Measurements from ENCODE around the gene FBXL19. TPM values are rescaled to one million over a fixed set of nuclear protein-coding genes. Genes with fewer than 3 reads are reported as not detected.

The FBXL19 gene
- total and polyA plus RNA-seq, 9 of the 15 experiments (the other 6 are each of a cell fraction or from before 2014, with no cell fraction given): 0.13 to 48.0 (median 13.5) TPM; not detected in 1

- in situ Hi-C loops (cut with MboI) (no loop called here), intact Hi-C loops (cut with micrococcal nuclease) (no loop called here)
- Histone ChIP-seq H3K9me1 (ENCODE audit: control insufficient read depth, insufficient read depth, low read length) (peaks cover 3% of the 10 kb centered on the region), H3K9me3 (replicated peaks; ENCODE audit: control insufficient read depth, insufficient read depth, low read depth, low read length) (no peaks in the 10 kb centered on the region), H2AFZ (ENCODE audit: low read depth, low read length) (no peak overlapping the region), H4K20me1 (replicated peaks; ENCODE audit: control insufficient read depth, insufficient read depth, low read length) (no peaks in the 10 kb centered on the region; the same call in 1 of the 2 replicates), H3K4me2 (ENCODE audit: insufficient read depth, low read length) (no peak overlapping the region), H3K27ac (ENCODE audit: extremely low read depth, low read depth, low read length) (no peak overlapping the region), H3K4me3 (no peak overlapping the region), H3K4me1 (replicated peaks in 1 of 2; ENCODE audit: control insufficient read depth in 2 of 2, insufficient read depth in 2 of 2, low read length in 2 of 2) (peaks cover 0 to 47% of the 10 kb centered on the region in 2 experiments; a peak in 3 of 5 replicates), H3K36me3 (ENCODE audit: control insufficient read depth, insufficient read depth, low read length) (peaks cover 61% of the 10 kb centered on the region; the same call in 2 of the 3 replicates), H3K79me2 (ENCODE audit: control insufficient read depth, insufficient read depth, low read length) (peaks cover 9% of the 10 kb centered on the region), H3K27me3 (ENCODE audit: control insufficient read depth in 2 of 2, insufficient read depth in 2 of 2, low read length in 2 of 2) (no peaks in the 10 kb centered on the region), H3K9ac (ENCODE audit: insufficient read depth in 1 of 2, low read depth in 2 of 2, low read length in 2 of 2) (no peak overlapping the region)
- no peak for DNase-seq (ENCODE audit: extremely low read depth in 1 of 4, low spot score in 3 of 4)
- CTCF ChIA-PET (ENCODE audit: low intra/inter-chr PET ratio): no interaction called here
- 82% methylated on average over 7 of the region's 7 CpGs for WGBS (ENCODE audit: insufficient coverage, low coverage, missing lambda C conversion rate)
- no peak for ATAC-seq
- POLR2A ChIA-PET: interaction anchor here (0.8 kb wide), 1 partner anchor 837 kb away, joined by 4 read pairs; no protein-coding TSS in a partner anchor
- no TSS peak for BruUV-seq (replicated peaks)
- no peak for TF ChIP-seq MEF2D (tag; conservative IDR thresholded peaks at IDR 0.05; ENCODE audit: low read depth)
- no peak for TF ChIP-seq ZFP36 (IDR thresholded peaks at IDR 0.05; ENCODE audit: low read depth, low read length, partially characterized antibody)
- no peak for TF ChIP-seq E2F4 (CRISPR knock-in tag; IDR thresholded peaks at IDR 0.05; ENCODE audit: low read depth)
- no peak for TF ChIP-seq MED1 (CRISPR knock-in tag; IDR thresholded peaks at IDR 0.05; ENCODE audit: borderline replicate concordance)
- TF ChIP-seq NR2F6 (CRISPR knock-in tag; IDR thresholded peaks at IDR 0.05): no peak
- no peak for TF ChIP-seq ETS2 (tag; IDR thresholded peaks at IDR 0.05; ENCODE audit: borderline replicate concordance, poor library complexity, severe bottlenecking)
- no peak for TF ChIP-seq ATF6 (CRISPR knock-in tag; IDR thresholded peaks at IDR 0.05)
- TF ChIP-seq CREB5 (CRISPR knock-in tag; IDR thresholded peaks at IDR 0.05): no peak
- FAIRE-seq: no peak
These were observed 5.8 kb downstream of the FBXL19 start for GRCh38 chr16:30929167-30929566.

Measured in K562 (cell line).